GM23338 (cell line): Measurements from ENCODE around the gene PTPN21. TPM values are rescaled to one million over a fixed set of nuclear protein-coding genes. Genes with fewer than 3 reads are reported as not detected.
A peak's percentile ranks its signal among the peaks of the same experiment; 100 is the strongest.

Experiments used
- ATAC-seq: fragments of 200-7000 bp; cut with Tn5 transposase; 3 replicates; pipeline ENCODE4 v1.9.1; 2020
- DNase-seq: peaks from one replicate; pipeline ENCODE4 v3.0.0-alpha.2; 2015; ENCODE audit warnings: low spot score
- H2AFZ ChIP-seq: fragments of 200-600 bp; sonication (generic); 2 replicates; pipeline ENCODE4 v1.8.0; 2016; ENCODE audit warnings: antibody characterized with exemption, mild to moderate bottlenecking, moderate library complexity
- H3F3A ChIP-seq: fragments of 200-600 bp; sonication (generic); replicated peaks from 2 replicates; pipeline ENCODE4 v1.8.0; 2017; ENCODE audit warnings: antibody characterized with exemption, mixed run types, low read depth
- H3K27ac ChIP-seq: fragments of 200-600 bp; sonication (generic); 2 replicates; pipeline ENCODE4 v1.6.1; 2016; ENCODE audit warnings: low read depth
- H3K27me3 ChIP-seq: fragments of 200-600 bp; sonication (generic); 2 replicates; pipeline ENCODE4 v1.8.0; 2016; ENCODE audit warnings: mild to moderate bottlenecking, mixed run types, moderate library complexity; ENCODE audit not compliant: insufficient read depth
- H3K36me3 ChIP-seq: fragments of 200-600 bp; sonication (generic); 2 replicates; pipeline ENCODE4 v1.8.0; 2016; ENCODE audit warnings: mild to moderate bottlenecking; ENCODE audit not compliant: insufficient read depth
- H3K4me1 ChIP-seq: fragments of 200-600 bp; sonication (generic); 2 replicates; pipeline ENCODE4 v1.8.0; 2016; ENCODE audit warnings: mild to moderate bottlenecking, moderate library complexity; ENCODE audit not compliant: insufficient read depth
- H3K4me2 ChIP-seq: fragments of 200-600 bp; sonication (generic); 2 replicates; pipeline ENCODE4 v1.7.1; 2017; ENCODE audit warnings: mixed run types
- H3K4me3 ChIP-seq: fragments of 200-600 bp; sonication (generic); 2 replicates; pipeline ENCODE4 v1.6.1; 2016; ENCODE audit warnings: mixed run types
- H3K79me2 ChIP-seq: fragments of 200-600 bp; sonication (generic); replicated peaks from 2 replicates; pipeline ENCODE4 v1.8.0; 2017; ENCODE audit warnings: mild to moderate bottlenecking; ENCODE audit not compliant: insufficient read depth
- H3K9me2 ChIP-seq: fragments of 200-600 bp; sonication (generic); 2 replicates; pipeline ENCODE4 v1.8.0; 2017; ENCODE audit not compliant: insufficient read depth
- H4K20me1 ChIP-seq: fragments of 200-600 bp; sonication (generic); replicated peaks from 2 replicates; pipeline ENCODE4 v1.8.0; 2017; ENCODE audit warnings: mild to moderate bottlenecking; ENCODE audit not compliant: insufficient read depth
- H3K27ac Mint-ChIP-seq: 2 replicates; pipeline ENCODE4 v1.8.0; 2020; ENCODE audit warnings: inconsistent platforms, mild to moderate bottlenecking, moderate library complexity, mixed read lengths
- H3K27me3 Mint-ChIP-seq: 3 replicates; pipeline ENCODE4 v1.8.0; 2022; ENCODE audit warnings: low read depth, mild to moderate bottlenecking, moderate library complexity, mixed read lengths, inconsistent platforms; ENCODE audit not compliant: insufficient read depth, poor library complexity
- H3K36me3 Mint-ChIP-seq: 3 replicates; pipeline ENCODE4 v1.8.0; 2021; ENCODE audit warnings: low read depth, mild to moderate bottlenecking, inconsistent platforms, moderate library complexity, mixed read lengths
- H3K4me1 Mint-ChIP-seq: 3 replicates; pipeline ENCODE4 v1.8.0; 2020; ENCODE audit warnings: mild to moderate bottlenecking, inconsistent platforms, mixed read lengths
- H3K4me3 Mint-ChIP-seq: 3 replicates; pipeline ENCODE4 v1.8.0; 2021; ENCODE audit warnings: moderate library complexity, mild to moderate bottlenecking, inconsistent platforms, mixed read lengths
- H3K9me3 Mint-ChIP-seq: 3 replicates; pipeline ENCODE4 v1.8.0; 2020; ENCODE audit warnings: moderate library complexity, mild to moderate bottlenecking, inconsistent platforms, mixed read lengths
- CREB1 ChIP-seq: fragments of 250-450 bp; sonication (Bioruptor Pico); IDR thresholded peaks from 2 replicates; pipeline ENCODE4 v1.5.0; 2020; ENCODE audit warnings: low read depth, mild to moderate bottlenecking, moderate library complexity
- EZH2 ChIP-seq: fragments of 200-600 bp; sonication (generic); IDR thresholded peaks from one replicate; pipeline ENCODE4 v1.8.0; 2017; ENCODE audit warnings: antibody characterized with exemption, mild to moderate bottlenecking, low read depth; ENCODE audit not compliant: unreplicated experiment
- EZH2phosphoT487 ChIP-seq: fragments of 200-600 bp; sonication (generic); IDR thresholded peaks from one replicate; pipeline ENCODE4 v1.8.1; 2018; ENCODE audit warnings: antibody characterized with exemption; ENCODE audit not compliant: unreplicated experiment
- JUNB ChIP-seq: IDR thresholded peaks from one replicate; pipeline ENCODE4 v1.6.1; 2016; ENCODE audit warnings: antibody characterized with exemption; ENCODE audit not compliant: unreplicated experiment
- NANOG ChIP-seq: IDR thresholded peaks from 2 replicates; pipeline ENCODE4 v1.6.1; 2016; ENCODE audit warnings: antibody characterized with exemption, borderline replicate concordance
- POLR2AphosphoS5 ChIP-seq: IDR thresholded peaks from 2 replicates; pipeline ENCODE4 v1.6.1; 2016; ENCODE audit warnings: antibody characterized with exemption, low read depth
- STAT1 ChIP-seq: IDR thresholded peaks from one replicate; pipeline ENCODE4 v1.6.1; 2016; ENCODE audit warnings: antibody characterized with exemption; ENCODE audit not compliant: unreplicated experiment
- ZNF114 ChIP-seq: fragments of 250-450 bp; sonication (Bioruptor Pico); IDR thresholded peaks from 2 replicates; pipeline ENCODE4 v1.5.0; 2020; ENCODE audit warnings: mild to moderate bottlenecking, moderate library complexity
- ZNF331 ChIP-seq: fragments of 250-450 bp; sonication (Bioruptor Pico); IDR thresholded peaks from 2 replicates; pipeline ENCODE4 v1.5.0; 2020; ENCODE audit warnings: low read depth, mild to moderate bottlenecking, moderate library complexity
- polyA plus RNA-seq: library from polyadenylated mRNA; unstranded; fragments of >200 nt; fragmentation: Nextera tagmentation; extraction: Ambion mirVana; gene quantifications from 2 replicates; pipeline ENCODE4 v1.2.1, GENCODE V29; 2016
- total RNA-seq: library from RNA; depleted of rRNA; stranded (reverse); fragments of >200 nt; shearing (Covaris generic); gene quantifications from 2 replicates; pipeline ENCODE4 v1.2.3, GENCODE V29; 2014
- TF ChIP-seq, protein P1 (sequence below): IDR thresholded peaks from 2 replicates; pipeline ENCODE4 v1.6.1; 2016; ENCODE audit warnings: antibody characterized with exemption
- TF ChIP-seq, protein P2 (sequence below): fragments of 250-450 bp; sonication (Bioruptor Pico); IDR thresholded peaks from 2 replicates; pipeline ENCODE4 v1.5.0; 2020; ENCODE audit warnings: mild to moderate bottlenecking, moderate library complexity
- TF ChIP-seq, protein P3 (sequence below): IDR thresholded peaks from one replicate; pipeline ENCODE4 v1.6.1; 2018; ENCODE audit warnings: antibody characterized with exemption; ENCODE audit not compliant: unreplicated experiment
- TF ChIP-seq, protein P4 (sequence below), 2 experiments: fragments of 200-600 bp in 1 of 2; sonication (generic) in 1 of 2; conservative IDR thresholded peaks; 2 replicates each; pipeline versions ENCODE4 v1.5.1 to v1.6.1; 2016 to 2017; ENCODE audit warnings: antibody characterized with exemption in 2 of 2, low read depth in 2 of 2, mild to moderate bottlenecking in 2 of 2, moderate library complexity in 1 of 2

The PTPN21 gene
- total and polyA plus RNA-seq, 2 experiments from 2014 or later, result 2.7 to 5.6 TPM

DNA sequence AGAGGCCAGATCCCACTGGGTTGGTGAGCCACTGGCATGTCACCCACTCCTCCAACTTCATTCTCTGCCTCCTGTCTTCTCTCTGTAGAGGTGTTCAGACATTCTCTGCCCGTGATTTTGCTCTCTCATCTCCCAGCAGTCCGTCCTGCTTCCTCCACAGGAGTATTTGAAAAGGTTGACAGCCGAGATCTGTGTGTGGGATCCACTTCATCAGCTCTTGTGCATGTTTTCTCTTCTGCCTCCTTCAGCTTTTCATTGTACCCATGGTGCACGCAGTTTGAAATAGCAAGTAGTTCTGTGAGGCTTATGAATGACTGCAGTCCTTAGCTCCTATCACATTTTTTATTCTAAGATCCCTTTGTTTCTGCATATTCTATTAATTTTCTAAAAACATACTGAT, 42.8 kb upstream of the PTPN21 start:
- H3F3A ChIP-seq, result no peaks in the 10 kb centered on the region
- Mint-ChIP-seq H3K4me3 (no peak overlapping the region), H3K27ac (peak overlapping the region; percentile 54; the same call in 1 of the 2 replicates)

More for the DNA sequence above, 42.8 kb upstream of the PTPN21 start:
- Mint-ChIP-seq H3K36me3 (peaks cover 60% of the 10 kb centered on the region), H3K4me1 (peaks cover 6% of the 10 kb centered on the region; the same call in 2 of the 3 replicates), H3K9me3 (no peaks in the 10 kb centered on the region), H3K27me3 (peaks cover 2% of the 10 kb centered on the region)
- Histone ChIP-seq H3K9me2 (no peaks in the 10 kb centered on the region), H3K4me3 (no peak overlapping the region), H3K79me2 (0 out of 2 replicates have a peak, but pooled peaks cover 5% of the 10 kb centered on the region), H2AFZ (no peak overlapping the region), H3K27ac (no peak overlapping the region), H4K20me1 (no peaks in the 10 kb centered on the region; the same call in 1 of the 2 replicates), H3K4me1 (no peaks in the 10 kb centered on the region), H3K36me3 (peaks cover 24% of the 10 kb centered on the region), H3K27me3 (no peaks in the 10 kb centered on the region), H3K4me2 (no peak overlapping the region)
- ATAC-seq, result no peak
- no peak for DNase-seq
- TF ChIP-seq JUNB, result no peak
- TF ChIP-seq EZH2, result no peak
- TF ChIP-seq, protein P1, sequence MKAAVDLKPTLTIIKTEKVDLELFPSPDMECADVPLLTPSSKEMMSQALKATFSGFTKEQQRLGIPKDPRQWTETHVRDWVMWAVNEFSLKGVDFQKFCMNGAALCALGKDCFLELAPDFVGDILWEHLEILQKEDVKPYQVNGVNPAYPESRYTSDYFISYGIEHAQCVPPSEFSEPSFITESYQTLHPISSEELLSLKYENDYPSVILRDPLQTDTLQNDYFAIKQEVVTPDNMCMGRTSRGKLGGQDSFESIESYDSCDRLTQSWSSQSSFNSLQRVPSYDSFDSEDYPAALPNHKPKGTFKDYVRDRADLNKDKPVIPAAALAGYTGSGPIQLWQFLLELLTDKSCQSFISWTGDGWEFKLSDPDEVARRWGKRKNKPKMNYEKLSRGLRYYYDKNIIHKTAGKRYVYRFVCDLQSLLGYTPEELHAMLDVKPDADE, result no peak
- TF ChIP-seq, protein P2, sequence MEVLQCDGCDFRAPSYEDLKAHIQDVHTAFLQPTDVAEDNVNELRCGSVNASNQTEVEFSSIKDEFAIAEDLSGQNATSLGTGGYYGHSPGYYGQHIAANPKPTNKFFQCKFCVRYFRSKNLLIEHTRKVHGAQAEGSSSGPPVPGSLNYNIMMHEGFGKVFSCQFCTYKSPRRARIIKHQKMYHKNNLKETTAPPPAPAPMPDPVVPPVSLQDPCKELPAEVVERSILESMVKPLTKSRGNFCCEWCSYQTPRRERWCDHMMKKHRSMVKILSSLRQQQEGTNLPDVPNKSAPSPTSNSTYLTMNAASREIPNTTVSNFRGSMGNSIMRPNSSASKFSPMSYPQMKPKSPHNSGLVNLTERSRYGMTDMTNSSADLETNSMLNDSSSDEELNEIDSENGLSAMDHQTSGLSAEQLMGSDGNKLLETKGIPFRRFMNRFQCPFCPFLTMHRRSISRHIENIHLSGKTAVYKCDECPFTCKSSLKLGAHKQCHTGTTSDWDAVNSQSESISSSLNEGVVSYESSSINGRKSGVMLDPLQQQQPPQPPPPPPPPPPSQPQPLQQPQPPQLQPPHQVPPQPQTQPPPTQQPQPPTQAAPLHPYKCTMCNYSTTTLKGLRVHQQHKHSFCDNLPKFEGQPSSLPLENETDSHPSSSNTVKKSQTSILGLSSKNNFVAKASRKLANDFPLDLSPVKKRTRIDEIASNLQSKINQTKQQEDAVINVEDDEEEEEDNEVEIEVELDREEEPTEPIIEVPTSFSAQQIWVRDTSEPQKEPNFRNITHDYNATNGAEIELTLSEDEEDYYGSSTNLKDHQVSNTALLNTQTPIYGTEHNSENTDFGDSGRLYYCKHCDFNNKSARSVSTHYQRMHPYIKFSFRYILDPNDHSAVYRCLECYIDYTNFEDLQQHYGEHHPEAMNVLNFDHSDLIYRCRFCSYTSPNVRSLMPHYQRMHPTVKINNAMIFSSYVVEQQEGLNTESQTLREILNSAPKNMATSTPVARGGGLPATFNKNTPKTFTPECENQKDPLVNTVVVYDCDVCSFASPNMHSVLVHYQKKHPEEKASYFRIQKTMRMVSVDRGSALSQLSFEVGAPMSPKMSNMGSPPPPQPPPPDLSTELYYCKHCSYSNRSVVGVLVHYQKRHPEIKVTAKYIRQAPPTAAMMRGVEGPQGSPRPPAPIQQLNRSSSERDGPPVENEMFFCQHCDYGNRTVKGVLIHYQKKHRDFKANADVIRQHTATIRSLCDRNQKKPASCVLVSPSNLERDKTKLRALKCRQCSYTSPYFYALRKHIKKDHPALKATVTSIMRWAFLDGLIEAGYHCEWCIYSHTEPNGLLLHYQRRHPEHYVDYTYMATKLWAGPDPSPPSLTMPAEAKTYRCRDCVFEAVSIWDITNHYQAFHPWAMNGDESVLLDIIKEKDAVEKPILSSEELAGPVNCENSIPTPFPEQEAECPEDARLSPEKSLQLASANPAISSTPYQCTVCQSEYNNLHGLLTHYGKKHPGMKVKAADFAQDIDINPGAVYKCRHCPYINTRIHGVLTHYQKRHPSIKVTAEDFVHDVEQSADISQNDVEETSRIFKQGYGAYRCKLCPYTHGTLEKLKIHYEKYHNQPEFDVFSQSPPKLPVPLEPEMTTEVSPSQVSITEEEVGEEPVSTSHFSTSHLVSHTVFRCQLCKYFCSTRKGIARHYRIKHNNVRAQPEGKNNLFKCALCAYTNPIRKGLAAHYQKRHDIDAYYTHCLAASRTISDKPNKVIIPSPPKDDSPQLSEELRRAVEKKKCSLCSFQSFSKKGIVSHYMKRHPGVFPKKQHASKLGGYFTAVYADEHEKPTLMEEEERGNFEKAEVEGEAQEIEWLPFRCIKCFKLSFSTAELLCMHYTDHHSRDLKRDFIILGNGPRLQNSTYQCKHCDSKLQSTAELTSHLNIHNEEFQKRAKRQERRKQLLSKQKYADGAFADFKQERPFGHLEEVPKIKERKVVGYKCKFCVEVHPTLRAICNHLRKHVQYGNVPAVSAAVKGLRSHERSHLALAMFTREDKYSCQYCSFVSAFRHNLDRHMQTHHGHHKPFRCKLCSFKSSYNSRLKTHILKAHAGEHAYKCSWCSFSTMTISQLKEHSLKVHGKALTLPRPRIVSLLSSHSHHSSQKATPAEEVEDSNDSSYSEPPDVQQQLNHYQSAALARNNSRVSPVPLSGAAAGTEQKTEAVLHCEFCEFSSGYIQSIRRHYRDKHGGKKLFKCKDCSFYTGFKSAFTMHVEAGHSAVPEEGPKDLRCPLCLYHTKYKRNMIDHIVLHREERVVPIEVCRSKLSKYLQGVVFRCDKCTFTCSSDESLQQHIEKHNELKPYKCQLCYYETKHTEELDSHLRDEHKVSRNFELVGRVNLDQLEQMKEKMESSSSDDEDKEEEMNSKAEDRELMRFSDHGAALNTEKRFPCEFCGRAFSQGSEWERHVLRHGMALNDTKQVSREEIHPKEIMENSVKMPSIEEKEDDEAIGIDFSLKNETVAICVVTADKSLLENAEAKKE (CRISPR knock-in tag), result no peak
- no peak for TF ChIP-seq ZNF114 (CRISPR knock-in tag)
- TF ChIP-seq CREB1 (CRISPR knock-in tag), result no peak
- no peak for TF ChIP-seq POLR2AphosphoS5
- TF ChIP-seq, protein P3, sequence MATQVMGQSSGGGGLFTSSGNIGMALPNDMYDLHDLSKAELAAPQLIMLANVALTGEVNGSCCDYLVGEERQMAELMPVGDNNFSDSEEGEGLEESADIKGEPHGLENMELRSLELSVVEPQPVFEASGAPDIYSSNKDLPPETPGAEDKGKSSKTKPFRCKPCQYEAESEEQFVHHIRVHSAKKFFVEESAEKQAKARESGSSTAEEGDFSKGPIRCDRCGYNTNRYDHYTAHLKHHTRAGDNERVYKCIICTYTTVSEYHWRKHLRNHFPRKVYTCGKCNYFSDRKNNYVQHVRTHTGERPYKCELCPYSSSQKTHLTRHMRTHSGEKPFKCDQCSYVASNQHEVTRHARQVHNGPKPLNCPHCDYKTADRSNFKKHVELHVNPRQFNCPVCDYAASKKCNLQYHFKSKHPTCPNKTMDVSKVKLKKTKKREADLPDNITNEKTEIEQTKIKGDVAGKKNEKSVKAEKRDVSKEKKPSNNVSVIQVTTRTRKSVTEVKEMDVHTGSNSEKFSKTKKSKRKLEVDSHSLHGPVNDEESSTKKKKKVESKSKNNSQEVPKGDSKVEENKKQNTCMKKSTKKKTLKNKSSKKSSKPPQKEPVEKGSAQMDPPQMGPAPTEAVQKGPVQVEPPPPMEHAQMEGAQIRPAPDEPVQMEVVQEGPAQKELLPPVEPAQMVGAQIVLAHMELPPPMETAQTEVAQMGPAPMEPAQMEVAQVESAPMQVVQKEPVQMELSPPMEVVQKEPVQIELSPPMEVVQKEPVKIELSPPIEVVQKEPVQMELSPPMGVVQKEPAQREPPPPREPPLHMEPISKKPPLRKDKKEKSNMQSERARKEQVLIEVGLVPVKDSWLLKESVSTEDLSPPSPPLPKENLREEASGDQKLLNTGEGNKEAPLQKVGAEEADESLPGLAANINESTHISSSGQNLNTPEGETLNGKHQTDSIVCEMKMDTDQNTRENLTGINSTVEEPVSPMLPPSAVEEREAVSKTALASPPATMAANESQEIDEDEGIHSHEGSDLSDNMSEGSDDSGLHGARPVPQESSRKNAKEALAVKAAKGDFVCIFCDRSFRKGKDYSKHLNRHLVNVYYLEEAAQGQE, result no peak
- TF ChIP-seq ZNF331, result no peak
- no peak for TF ChIP-seq NANOG
- no peak for TF ChIP-seq STAT1
- no peak for TF ChIP-seq EZH2phosphoT487
- TF ChIP-seq, protein P4, sequence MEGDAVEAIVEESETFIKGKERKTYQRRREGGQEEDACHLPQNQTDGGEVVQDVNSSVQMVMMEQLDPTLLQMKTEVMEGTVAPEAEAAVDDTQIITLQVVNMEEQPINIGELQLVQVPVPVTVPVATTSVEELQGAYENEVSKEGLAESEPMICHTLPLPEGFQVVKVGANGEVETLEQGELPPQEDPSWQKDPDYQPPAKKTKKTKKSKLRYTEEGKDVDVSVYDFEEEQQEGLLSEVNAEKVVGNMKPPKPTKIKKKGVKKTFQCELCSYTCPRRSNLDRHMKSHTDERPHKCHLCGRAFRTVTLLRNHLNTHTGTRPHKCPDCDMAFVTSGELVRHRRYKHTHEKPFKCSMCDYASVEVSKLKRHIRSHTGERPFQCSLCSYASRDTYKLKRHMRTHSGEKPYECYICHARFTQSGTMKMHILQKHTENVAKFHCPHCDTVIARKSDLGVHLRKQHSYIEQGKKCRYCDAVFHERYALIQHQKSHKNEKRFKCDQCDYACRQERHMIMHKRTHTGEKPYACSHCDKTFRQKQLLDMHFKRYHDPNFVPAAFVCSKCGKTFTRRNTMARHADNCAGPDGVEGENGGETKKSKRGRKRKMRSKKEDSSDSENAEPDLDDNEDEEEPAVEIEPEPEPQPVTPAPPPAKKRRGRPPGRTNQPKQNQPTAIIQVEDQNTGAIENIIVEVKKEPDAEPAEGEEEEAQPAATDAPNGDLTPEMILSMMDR (conservative IDR thresholded peaks at IDR 0.05; ENCODE audit: low read depth in 2 of 2), result no peak
